Upper lobe of right lung (tissue), 1 donor: Measurements from ENCODE around the gene CD47. TPM values are rescaled to one million over a fixed set of nuclear protein-coding genes. Genes with fewer than 3 reads are reported as not detected.
A peak's percentile ranks its signal among the peaks of the same experiment; 100 is the strongest.

Experiments
- ATAC-seq: fragments of 200-7000 bp; cut with Tn5 transposase; one replicate; pipeline ENCODE4 v1.9.1; 2020; ENCODE audit warnings: mild to moderate bottlenecking, moderate library complexity
- DNase-seq: peaks from one replicate; pipeline ENCODE4 v3.0.0-alpha.2; 2020
- H3K27ac ChIP-seq: fragments of 200-600 bp; one replicate; pipeline ENCODE4 v1.8.0; 2022
- H3K27me3 ChIP-seq: fragments of 200-600 bp; one replicate; pipeline ENCODE4 v1.8.0; 2022; ENCODE audit warnings: mild to moderate bottlenecking
- H3K36me3 ChIP-seq: fragments of 200-600 bp; one replicate; pipeline ENCODE4 v1.8.0; 2022
- H3K4me1 ChIP-seq: fragments of 200-600 bp; one replicate; pipeline ENCODE4 v1.8.0; 2022
- H3K4me3 ChIP-seq: fragments of 200-600 bp; one replicate; pipeline ENCODE4 v1.8.0; 2022; ENCODE audit warnings: mild to moderate bottlenecking
- H3K9me3 ChIP-seq: fragments of 200-600 bp; one replicate; pipeline ENCODE4 v1.8.0; 2022
- intact Hi-C: fragments of 100-400 bp; cut with DNase I; formaldehyde crosslinking; loops from one replicate; pipeline ENCODE4 v1.11.0; 2022
- total RNA-seq: library from RNA; stranded (reverse); fragmentation: NEBNext Ultra II Directional; extraction: Animal tissue kit (Norgen Biotek cat#: 25700); gene quantifications from one replicate; pipeline ENCODE4 v1.2.1, GENCODE V29; 2021
- TF ChIP-seq, protein P1 (sequence below): fragments of 200-600 bp; IDR thresholded peaks from one replicate; pipeline ENCODE4 v1.8.0; 2022; ENCODE audit warnings: antibody characterized with exemption
- donor health status: DM: no; HTN: yes; CAD: no; lungs with severe emphysema.

The CD47 gene
- total RNA-seq, 1 donor from 2014 or later: 228 TPM

DNA sequence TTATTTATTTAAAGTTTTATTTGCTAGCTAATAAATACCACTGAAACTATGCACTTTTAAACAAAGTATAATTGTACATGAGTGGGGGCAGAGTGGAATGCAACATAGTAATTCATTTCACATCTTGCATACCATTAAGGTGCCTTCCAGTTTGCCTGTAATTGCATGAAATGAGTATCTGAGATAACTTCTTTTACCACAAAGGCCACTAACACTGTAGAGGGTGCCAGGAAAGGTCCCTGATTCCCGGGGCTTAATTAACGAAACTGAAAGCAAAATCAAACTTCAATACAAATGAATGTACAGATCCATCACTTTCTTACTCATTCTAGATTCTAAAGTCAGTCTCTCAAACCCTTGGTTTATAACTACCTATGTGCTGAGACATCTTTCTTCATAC, 2.1 kb downstream of the CD47 start:
- ATAC-seq: no peak
- TF ChIP-seq, protein P1, sequence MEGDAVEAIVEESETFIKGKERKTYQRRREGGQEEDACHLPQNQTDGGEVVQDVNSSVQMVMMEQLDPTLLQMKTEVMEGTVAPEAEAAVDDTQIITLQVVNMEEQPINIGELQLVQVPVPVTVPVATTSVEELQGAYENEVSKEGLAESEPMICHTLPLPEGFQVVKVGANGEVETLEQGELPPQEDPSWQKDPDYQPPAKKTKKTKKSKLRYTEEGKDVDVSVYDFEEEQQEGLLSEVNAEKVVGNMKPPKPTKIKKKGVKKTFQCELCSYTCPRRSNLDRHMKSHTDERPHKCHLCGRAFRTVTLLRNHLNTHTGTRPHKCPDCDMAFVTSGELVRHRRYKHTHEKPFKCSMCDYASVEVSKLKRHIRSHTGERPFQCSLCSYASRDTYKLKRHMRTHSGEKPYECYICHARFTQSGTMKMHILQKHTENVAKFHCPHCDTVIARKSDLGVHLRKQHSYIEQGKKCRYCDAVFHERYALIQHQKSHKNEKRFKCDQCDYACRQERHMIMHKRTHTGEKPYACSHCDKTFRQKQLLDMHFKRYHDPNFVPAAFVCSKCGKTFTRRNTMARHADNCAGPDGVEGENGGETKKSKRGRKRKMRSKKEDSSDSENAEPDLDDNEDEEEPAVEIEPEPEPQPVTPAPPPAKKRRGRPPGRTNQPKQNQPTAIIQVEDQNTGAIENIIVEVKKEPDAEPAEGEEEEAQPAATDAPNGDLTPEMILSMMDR: no peak
- H3K36me3 ChIP-seq: no peaks in the 10 kb centered on the region
- H3K4me3 ChIP-seq: peak overlapping the region; percentile 89
- no peaks in the 10 kb centered on the region for H3K27me3 ChIP-seq
- peak overlapping the region; percentile 31 for H3K27ac ChIP-seq
- peaks cover 25% of the 10 kb centered on the region for H3K4me1 ChIP-seq
- no peaks in the 10 kb centered on the region for H3K9me3 ChIP-seq
- intact Hi-C loops: no loop called here
- DNase-seq: no peak

- Histone ChIP-seq H3K36me3 (no peaks in the 10 kb centered on the region), H3K9me3 (no peaks in the 10 kb centered on the region), H3K4me3 (peak overlapping the region; percentile 89), H3K4me1 (peaks cover 25% of the 10 kb centered on the region), H3K27me3 (no peaks in the 10 kb centered on the region), H3K27ac (peak overlapping the region; percentile 31)
- TF ChIP-seq, protein P1: no peak
- ATAC-seq (no peak), DNase-seq (no peak)
- intact Hi-C loops: no loop called here
These were observed 2.7 kb downstream of the CD47 start for GRCh38 chr3:108088146-108088545.

- H3K4me1 ChIP-seq: peaks cover 21% of the 10 kb centered on the region
- H3K9me3 ChIP-seq: no peaks in the 10 kb centered on the region
- intact Hi-C loops: no loop called here
- H3K27ac ChIP-seq: no peak overlapping the region
- no peak overlapping the region for H3K4me3 ChIP-seq
- no peaks in the 10 kb centered on the region for H3K27me3 ChIP-seq
- no peak for ATAC-seq
- TF ChIP-seq, protein P1: no peak
- H3K36me3 ChIP-seq: no peaks in the 10 kb centered on the region
- DNase-seq: no peak
These were observed 4.2 kb downstream of the CD47 start for GRCh38 chr3:108086653-108087052.

DNA sequence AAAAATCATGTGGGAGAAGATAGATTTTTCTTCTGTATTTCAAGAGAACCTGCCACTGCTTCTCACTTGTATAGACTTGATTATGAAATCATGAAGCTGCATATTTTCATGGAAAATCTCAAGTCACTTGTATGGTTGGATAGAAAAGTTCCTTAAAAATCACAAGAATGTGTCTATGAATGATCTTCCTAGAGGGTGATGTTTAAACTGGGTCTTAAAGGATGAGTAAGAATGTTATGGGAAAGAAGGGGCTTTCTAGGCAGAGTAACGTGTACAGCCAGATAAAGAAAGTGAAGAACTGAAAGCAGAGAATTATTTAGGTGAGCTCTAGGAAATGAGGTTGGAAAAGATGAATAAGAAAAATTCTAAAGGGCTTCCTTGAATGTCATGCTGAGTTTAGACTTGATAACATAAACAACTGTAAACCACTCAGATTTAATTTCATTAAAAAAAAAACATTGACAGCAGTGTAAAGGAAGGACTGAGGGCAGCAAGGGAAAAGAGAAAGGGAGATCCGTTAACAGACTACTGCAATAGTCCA, 5.0 kb downstream of the CD47 start:
- no peak overlapping the region for H3K4me3 ChIP-seq
- TF ChIP-seq, protein P1: no peak
- intact Hi-C loops: no loop called here
- no peaks in the 10 kb centered on the region for H3K27me3 ChIP-seq
- DNase-seq: no peak
- no peak for ATAC-seq
- no peaks in the 10 kb centered on the region for H3K36me3 ChIP-seq
- H3K9me3 ChIP-seq: no peaks in the 10 kb centered on the region
- H3K4me1 ChIP-seq: peaks cover 19% of the 10 kb centered on the region
- H3K27ac ChIP-seq: no peak overlapping the region

- intact Hi-C loops: no loop called here
- DNase-seq (no peak), ATAC-seq (peak; percentile 29)
- Histone ChIP-seq H3K4me1 (peaks cover 19% of the 10 kb centered on the region), H3K36me3 (no peaks in the 10 kb centered on the region), H3K27me3 (no peaks in the 10 kb centered on the region), H3K9me3 (no peaks in the 10 kb centered on the region), H3K27ac (no peak overlapping the region), H3K4me3 (no peak overlapping the region)
- TF ChIP-seq, protein P1: no peak
These were observed 5.5 kb downstream of the CD47 start for GRCh38 chr3:108085370-108085769.

DNA sequence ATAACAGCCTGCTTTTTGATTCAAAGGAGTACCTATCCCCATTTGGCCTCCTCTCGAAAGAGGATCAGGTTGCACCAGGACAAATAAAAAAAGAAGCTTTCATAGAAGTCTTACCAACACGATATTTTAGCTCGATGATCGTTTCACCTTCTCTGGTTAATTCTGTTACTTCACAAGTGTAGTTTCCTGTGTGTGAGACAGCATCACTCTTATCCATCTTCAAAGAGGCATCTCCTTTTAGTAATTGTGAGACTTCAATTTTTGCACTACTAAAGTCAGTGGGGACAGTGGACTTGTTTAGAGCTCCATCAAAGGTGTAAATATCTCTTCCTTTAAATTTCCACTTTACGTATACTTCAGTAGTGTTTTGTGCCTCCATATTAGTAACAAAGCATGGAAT, 11.0 kb downstream of the CD47 start:
- intact Hi-C loops: no loop called here
- Histone ChIP-seq H3K9me3 (no peaks in the 10 kb centered on the region), H3K27me3 (no peaks in the 10 kb centered on the region), H3K27ac (no peak overlapping the region), H3K4me1 (peaks cover 2% of the 10 kb centered on the region), H3K4me3 (no peak overlapping the region), H3K36me3 (peaks cover 9% of the 10 kb centered on the region)
- TF ChIP-seq, protein P1: no peak
- DNase-seq (no peak), ATAC-seq (no peak)
